ENCODE results near the gene NAA50. TPM values are rescaled to one million over a fixed set of nuclear protein-coding genes. Genes with fewer than 3 reads are reported as not detected.
A peak's percentile ranks its signal among the peaks of the same experiment; 100 is the strongest.

Gene NAA50
- polyA plus RNA-seq, 1 of the 3 experiments (the other 2 are of a cell fraction), result 79.5 TPM

DNA sequence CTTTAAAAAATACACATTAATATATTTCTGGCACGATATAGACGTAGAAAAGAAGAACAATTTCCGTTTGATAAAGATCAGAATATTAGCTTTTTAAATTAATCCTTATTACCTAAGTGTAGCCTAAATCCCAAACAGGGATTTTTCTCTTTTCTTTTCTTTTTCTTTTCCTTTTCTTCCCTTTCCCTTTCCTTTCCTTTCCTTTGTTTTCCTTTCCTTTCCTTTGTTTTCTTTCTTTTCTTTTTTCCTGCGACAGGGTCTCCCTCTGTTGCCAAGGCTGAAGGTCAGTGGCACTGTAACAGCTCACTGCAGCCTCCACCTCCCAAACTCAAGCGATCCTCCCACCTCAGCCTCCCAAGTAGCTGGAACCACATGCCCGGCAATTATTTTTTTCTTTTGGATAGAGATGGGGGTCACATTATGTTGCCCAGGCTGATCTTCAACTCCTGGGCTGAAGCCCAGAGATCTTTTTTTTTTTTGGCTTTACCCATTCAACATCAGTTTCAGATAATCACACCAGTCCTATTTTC is 47.8 kb downstream of the NAA50 start:
- Histone ChIP-seq H3K9me3 (no peaks in the 10 kb centered on the region), H3K4me2 (peak overlapping the region; percentile 87), H3K4me1 (ENCODE audit: control insufficient read depth in 1 of 2, insufficient read depth in 2 of 2, low read depth in 1 of 2, low read length in 1 of 2) (no peaks in the 10 kb centered on the region; a peak in 2 of 4 replicates), H3K36me3 (replicated peaks in 1 of 2; ENCODE audit: control insufficient read depth in 1 of 2, insufficient read depth in 2 of 2, low read length in 1 of 2) (no peaks in the 10 kb centered on the region), H3K4me3 (ENCODE audit: low read depth in 2 of 2, low read length in 1 of 2) (no peak overlapping the region; a peak in 1 of 4 replicates), H3K79me2 (ENCODE audit: insufficient read depth) (peaks cover 32% of the 10 kb centered on the region), H3K9ac (no peak overlapping the region), H3K27ac (ENCODE audit: low read depth in 2 of 2, low read length in 1 of 2) (no peak overlapping the region), H4K20me1 (ENCODE audit: insufficient read depth) (no peaks in the 10 kb centered on the region), H3K27me3 (ENCODE audit: insufficient read depth) (no peaks in the 10 kb centered on the region), H2AFZ (ENCODE audit: low read depth) (no peak overlapping the region; the same call in 1 of the 2 replicates), H3F3A (replicated peaks; ENCODE audit: insufficient read depth) (no peaks in the 10 kb centered on the region), H3K9me2 (no peaks in the 10 kb centered on the region)
- ChIA-PET CTCF (interaction anchor here (0.6 to 1.3 kb wide), 3 partner anchors 34 to 47 kb away, joined by 3 to 4 read pairs (median 3); no protein-coding TSS in a partner anchor), POLR2A (no interaction called here)
- no peak for DNase-seq
- 64% methylated on average over 6 of the region's 6 CpGs for WGBS (ENCODE audit: low lambda C conversion rate)
- TF ChIP-seq, protein P1, sequence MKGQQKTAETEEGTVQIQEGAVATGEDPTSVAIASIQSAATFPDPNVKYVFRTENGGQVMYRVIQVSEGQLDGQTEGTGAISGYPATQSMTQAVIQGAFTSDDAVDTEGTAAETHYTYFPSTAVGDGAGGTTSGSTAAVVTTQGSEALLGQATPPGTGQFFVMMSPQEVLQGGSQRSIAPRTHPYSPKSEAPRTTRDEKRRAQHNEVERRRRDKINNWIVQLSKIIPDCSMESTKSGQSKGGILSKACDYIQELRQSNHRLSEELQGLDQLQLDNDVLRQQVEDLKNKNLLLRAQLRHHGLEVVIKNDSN (IDR thresholded peaks at IDR 0.05; ENCODE audit: borderline replicate concordance, low read depth), result no peak
- TF ChIP-seq GABPA (IDR thresholded peaks at IDR 0.05; ENCODE audit: low read depth) (no peak), ELF1 (IDR thresholded peaks at IDR 0.05) (no peak), POLR2AphosphoS5 (IDR thresholded peaks at IDR 0.05; ENCODE audit: low read depth, low read length) (no peak), JUND (IDR thresholded peaks at IDR 0.05) (no peak), FOSL2 (IDR thresholded peaks at IDR 0.05; ENCODE audit: borderline replicate concordance, low read depth) (no peak), CHD2 (IDR thresholded peaks at IDR 0.05; ENCODE audit: low read length, partially characterized antibody) (no peak), FOXJ3 (CRISPR knock-in tag; IDR thresholded peaks at IDR 0.05) (no peak), RFX5 (IDR thresholded peaks at IDR 0.05; ENCODE audit: low read length) (no peak), YY1 (IDR thresholded peaks at IDR 0.05; ENCODE audit: low read depth) (no peak)
- TF ChIP-seq, protein P2, sequence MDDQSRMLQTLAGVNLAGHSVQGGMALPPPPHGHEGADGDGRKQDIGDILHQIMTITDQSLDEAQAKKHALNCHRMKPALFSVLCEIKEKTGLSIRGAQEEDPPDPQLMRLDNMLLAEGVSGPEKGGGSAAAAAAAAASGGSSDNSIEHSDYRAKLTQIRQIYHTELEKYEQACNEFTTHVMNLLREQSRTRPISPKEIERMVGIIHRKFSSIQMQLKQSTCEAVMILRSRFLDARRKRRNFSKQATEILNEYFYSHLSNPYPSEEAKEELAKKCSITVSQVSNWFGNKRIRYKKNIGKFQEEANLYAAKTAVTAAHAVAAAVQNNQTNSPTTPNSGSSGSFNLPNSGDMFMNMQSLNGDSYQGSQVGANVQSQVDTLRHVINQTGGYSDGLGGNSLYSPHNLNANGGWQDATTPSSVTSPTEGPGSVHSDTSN (IDR thresholded peaks at IDR 0.05), result no peak
- TF ChIP-seq, protein P3, sequence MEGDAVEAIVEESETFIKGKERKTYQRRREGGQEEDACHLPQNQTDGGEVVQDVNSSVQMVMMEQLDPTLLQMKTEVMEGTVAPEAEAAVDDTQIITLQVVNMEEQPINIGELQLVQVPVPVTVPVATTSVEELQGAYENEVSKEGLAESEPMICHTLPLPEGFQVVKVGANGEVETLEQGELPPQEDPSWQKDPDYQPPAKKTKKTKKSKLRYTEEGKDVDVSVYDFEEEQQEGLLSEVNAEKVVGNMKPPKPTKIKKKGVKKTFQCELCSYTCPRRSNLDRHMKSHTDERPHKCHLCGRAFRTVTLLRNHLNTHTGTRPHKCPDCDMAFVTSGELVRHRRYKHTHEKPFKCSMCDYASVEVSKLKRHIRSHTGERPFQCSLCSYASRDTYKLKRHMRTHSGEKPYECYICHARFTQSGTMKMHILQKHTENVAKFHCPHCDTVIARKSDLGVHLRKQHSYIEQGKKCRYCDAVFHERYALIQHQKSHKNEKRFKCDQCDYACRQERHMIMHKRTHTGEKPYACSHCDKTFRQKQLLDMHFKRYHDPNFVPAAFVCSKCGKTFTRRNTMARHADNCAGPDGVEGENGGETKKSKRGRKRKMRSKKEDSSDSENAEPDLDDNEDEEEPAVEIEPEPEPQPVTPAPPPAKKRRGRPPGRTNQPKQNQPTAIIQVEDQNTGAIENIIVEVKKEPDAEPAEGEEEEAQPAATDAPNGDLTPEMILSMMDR (IDR thresholded peaks at IDR 0.05), result no peak
- TF ChIP-seq, protein P4, sequence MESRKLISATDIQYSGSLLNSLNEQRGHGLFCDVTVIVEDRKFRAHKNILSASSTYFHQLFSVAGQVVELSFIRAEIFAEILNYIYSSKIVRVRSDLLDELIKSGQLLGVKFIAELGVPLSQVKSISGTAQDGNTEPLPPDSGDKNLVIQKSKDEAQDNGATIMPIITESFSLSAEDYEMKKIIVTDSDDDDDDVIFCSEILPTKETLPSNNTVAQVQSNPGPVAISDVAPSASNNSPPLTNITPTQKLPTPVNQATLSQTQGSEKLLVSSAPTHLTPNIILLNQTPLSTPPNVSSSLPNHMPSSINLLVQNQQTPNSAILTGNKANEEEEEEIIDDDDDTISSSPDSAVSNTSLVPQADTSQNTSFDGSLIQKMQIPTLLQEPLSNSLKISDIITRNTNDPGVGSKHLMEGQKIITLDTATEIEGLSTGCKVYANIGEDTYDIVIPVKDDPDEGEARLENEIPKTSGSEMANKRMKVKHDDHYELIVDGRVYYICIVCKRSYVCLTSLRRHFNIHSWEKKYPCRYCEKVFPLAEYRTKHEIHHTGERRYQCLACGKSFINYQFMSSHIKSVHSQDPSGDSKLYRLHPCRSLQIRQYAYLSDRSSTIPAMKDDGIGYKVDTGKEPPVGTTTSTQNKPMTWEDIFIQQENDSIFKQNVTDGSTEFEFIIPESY (IDR thresholded peaks at IDR 0.05; ENCODE audit: borderline replicate concordance, low read depth), result no peak
- TF ChIP-seq, protein P5, sequence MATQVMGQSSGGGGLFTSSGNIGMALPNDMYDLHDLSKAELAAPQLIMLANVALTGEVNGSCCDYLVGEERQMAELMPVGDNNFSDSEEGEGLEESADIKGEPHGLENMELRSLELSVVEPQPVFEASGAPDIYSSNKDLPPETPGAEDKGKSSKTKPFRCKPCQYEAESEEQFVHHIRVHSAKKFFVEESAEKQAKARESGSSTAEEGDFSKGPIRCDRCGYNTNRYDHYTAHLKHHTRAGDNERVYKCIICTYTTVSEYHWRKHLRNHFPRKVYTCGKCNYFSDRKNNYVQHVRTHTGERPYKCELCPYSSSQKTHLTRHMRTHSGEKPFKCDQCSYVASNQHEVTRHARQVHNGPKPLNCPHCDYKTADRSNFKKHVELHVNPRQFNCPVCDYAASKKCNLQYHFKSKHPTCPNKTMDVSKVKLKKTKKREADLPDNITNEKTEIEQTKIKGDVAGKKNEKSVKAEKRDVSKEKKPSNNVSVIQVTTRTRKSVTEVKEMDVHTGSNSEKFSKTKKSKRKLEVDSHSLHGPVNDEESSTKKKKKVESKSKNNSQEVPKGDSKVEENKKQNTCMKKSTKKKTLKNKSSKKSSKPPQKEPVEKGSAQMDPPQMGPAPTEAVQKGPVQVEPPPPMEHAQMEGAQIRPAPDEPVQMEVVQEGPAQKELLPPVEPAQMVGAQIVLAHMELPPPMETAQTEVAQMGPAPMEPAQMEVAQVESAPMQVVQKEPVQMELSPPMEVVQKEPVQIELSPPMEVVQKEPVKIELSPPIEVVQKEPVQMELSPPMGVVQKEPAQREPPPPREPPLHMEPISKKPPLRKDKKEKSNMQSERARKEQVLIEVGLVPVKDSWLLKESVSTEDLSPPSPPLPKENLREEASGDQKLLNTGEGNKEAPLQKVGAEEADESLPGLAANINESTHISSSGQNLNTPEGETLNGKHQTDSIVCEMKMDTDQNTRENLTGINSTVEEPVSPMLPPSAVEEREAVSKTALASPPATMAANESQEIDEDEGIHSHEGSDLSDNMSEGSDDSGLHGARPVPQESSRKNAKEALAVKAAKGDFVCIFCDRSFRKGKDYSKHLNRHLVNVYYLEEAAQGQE (IDR thresholded peaks at IDR 0.05; ENCODE audit: low read depth, low read length), result no peak
- TF ChIP-seq, protein P6, sequence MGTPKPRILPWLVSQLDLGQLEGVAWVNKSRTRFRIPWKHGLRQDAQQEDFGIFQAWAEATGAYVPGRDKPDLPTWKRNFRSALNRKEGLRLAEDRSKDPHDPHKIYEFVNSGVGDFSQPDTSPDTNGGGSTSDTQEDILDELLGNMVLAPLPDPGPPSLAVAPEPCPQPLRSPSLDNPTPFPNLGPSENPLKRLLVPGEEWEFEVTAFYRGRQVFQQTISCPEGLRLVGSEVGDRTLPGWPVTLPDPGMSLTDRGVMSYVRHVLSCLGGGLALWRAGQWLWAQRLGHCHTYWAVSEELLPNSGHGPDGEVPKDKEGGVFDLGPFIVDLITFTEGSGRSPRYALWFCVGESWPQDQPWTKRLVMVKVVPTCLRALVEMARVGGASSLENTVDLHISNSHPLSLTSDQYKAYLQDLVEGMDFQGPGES (IDR thresholded peaks at IDR 0.05; ENCODE audit: low read depth, low read length), result no peak
- TF ChIP-seq, protein P7, sequence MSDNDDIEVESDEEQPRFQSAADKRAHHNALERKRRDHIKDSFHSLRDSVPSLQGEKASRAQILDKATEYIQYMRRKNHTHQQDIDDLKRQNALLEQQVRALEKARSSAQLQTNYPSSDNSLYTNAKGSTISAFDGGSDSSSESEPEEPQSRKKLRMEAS (IDR thresholded peaks at IDR 0.05; ENCODE audit: low read depth), result no peak
